Endothelial cell (in vitro differentiated cells): ENCODE data around the gene RNH1. TPM values are rescaled to one million over a fixed set of nuclear protein-coding genes. Genes with fewer than 3 reads are reported as not detected.

Source experiments
- DNase-seq: peaks from one replicate; pipeline ENCODE4 v3.0.0; 2021; ENCODE audit warnings: low spot score
- H3K27ac Mint-ChIP-seq: one replicate; pipeline ENCODE4 v1.8.0; 2021; ENCODE audit warnings: mixed read lengths, inconsistent platforms; ENCODE audit not compliant: unreplicated experiment
- H3K27me3 Mint-ChIP-seq: one replicate; pipeline ENCODE4 v1.8.0; 2021; ENCODE audit warnings: mild to moderate bottlenecking, moderate library complexity, mixed read lengths, inconsistent platforms; ENCODE audit not compliant: unreplicated experiment
- H3K36me3 Mint-ChIP-seq: one replicate; pipeline ENCODE4 v1.8.0; 2021; ENCODE audit warnings: mild to moderate bottlenecking, low read depth, mixed read lengths, inconsistent platforms; ENCODE audit not compliant: unreplicated experiment
- H3K4me1 Mint-ChIP-seq: one replicate; pipeline ENCODE4 v1.8.0; 2021; ENCODE audit warnings: mild to moderate bottlenecking, mixed read lengths, inconsistent platforms; ENCODE audit not compliant: unreplicated experiment
- H3K4me3 Mint-ChIP-seq: one replicate; pipeline ENCODE4 v1.8.0; 2021; ENCODE audit warnings: mild to moderate bottlenecking, mixed read lengths, inconsistent platforms; ENCODE audit not compliant: unreplicated experiment
- H3K9me3 Mint-ChIP-seq: one replicate; pipeline ENCODE4 v1.8.0; 2021; ENCODE audit warnings: mixed read lengths, inconsistent platforms; ENCODE audit not compliant: unreplicated experiment
- CTCF ChIP-seq: fragments of 200-600 bp; sonication (generic); IDR thresholded peaks from one replicate; pipeline ENCODE4 v1.5.0; 2021; ENCODE audit warnings: antibody characterized with exemption; ENCODE audit not compliant: unreplicated experiment
- total RNA-seq: library from RNA; stranded (reverse); fragmentation: NEBNext Ultra II Directional; extraction: Animal tissue kit (Norgen Biotek cat#: 25700); gene quantifications from one replicate; pipeline ENCODE4 v1.2.1, GENCODE V29; 2021; ENCODE audit not compliant: unreplicated experiment

Gene RNH1
- total RNA-seq, 1 donor from 2014 or later: 61.1 TPM

GRCh38 chr11:516400-516799, 9.4 kb upstream of the RNH1 start:
- Mint-ChIP-seq H3K9me3 (no peaks in the 10 kb centered on the region), H3K36me3 (peaks cover 30% of the 10 kb centered on the region), H3K27ac (no peak overlapping the region), H3K4me3 (no peak overlapping the region), H3K27me3 (peaks cover 13% of the 10 kb centered on the region), H3K4me1 (no peaks in the 10 kb centered on the region)
- no peak for TF ChIP-seq CTCF
- DNase-seq: no peak

GRCh38 chr11:515131-515530, 8.1 kb upstream of the RNH1 start:
- Mint-ChIP-seq H3K4me1 (no peaks in the 10 kb centered on the region), H3K27me3 (peaks cover 13% of the 10 kb centered on the region), H3K4me3 (no peak overlapping the region), H3K36me3 (peaks cover 24% of the 10 kb centered on the region), H3K27ac (no peak overlapping the region), H3K9me3 (no peaks in the 10 kb centered on the region)
- no peak for DNase-seq
- TF ChIP-seq CTCF: no peak

GRCh38 chr11:514606-515005, 7.6 kb upstream of the RNH1 start:
- no peaks in the 10 kb centered on the region for H3K9me3 Mint-ChIP-seq
- H3K4me1 Mint-ChIP-seq: no peaks in the 10 kb centered on the region
- peaks cover 14% of the 10 kb centered on the region for H3K27me3 Mint-ChIP-seq

GRCh38 chr11:512761-513595, 5.9 kb upstream of the RNH1 start:
- no peaks in the 10 kb centered on the region for H3K4me1 Mint-ChIP-seq
- H3K27ac Mint-ChIP-seq: no peak overlapping the region

More at GRCh38 chr11:514606-515005, 7.6 kb upstream of the RNH1 start:
- no peak for DNase-seq
- no peak overlapping the region for H3K4me3 Mint-ChIP-seq
- no peak for TF ChIP-seq CTCF
- H3K27ac Mint-ChIP-seq: no peak overlapping the region
- H3K36me3 Mint-ChIP-seq: peaks cover 29% of the 10 kb centered on the region

More at GRCh38 chr11:512761-513595, 5.9 kb upstream of the RNH1 start:
- H3K36me3 Mint-ChIP-seq: peaks cover 30% of the 10 kb centered on the region
- H3K4me3 Mint-ChIP-seq: no peak overlapping the region
- DNase-seq: no peak
- peaks cover 11% of the 10 kb centered on the region for H3K27me3 Mint-ChIP-seq
- no peaks in the 10 kb centered on the region for H3K9me3 Mint-ChIP-seq
- TF ChIP-seq CTCF: no peak
